T follicular helper cell (primary cell): ENCODE results near the gene ZNF506.
"Not testable (repeated sequence)": the region's sequence is repeated elsewhere in the genome, so short reads cannot be mapped to it uniquely, and the experiment has no call there.

Experiments
- DNase-seq: peaks from one replicate; pipeline ENCODE4 v3.0.0-alpha.2; 2020; ENCODE audit warnings: low read depth

Gene ZNF506

DNA sequence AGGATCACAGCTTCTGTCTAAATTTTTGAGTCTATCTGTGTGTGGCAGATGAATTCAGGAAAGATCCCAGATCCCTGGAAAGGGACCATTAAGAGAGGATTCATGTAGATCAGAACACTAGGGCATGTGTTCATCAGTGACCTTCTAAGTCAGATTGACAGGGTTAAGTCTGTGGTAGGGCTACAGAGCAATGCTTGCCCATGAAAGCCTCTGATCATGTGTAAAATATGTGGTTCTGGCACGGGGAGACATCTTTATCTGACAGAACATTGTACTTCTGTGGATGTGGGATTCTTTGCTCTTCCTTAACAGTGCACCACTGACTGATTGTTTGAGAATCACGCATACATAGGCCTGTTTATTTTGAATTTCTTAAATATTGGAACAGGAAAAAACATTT, 42.9 kb downstream of the ZNF506 start:
- DNase-seq: no peak

DNA sequence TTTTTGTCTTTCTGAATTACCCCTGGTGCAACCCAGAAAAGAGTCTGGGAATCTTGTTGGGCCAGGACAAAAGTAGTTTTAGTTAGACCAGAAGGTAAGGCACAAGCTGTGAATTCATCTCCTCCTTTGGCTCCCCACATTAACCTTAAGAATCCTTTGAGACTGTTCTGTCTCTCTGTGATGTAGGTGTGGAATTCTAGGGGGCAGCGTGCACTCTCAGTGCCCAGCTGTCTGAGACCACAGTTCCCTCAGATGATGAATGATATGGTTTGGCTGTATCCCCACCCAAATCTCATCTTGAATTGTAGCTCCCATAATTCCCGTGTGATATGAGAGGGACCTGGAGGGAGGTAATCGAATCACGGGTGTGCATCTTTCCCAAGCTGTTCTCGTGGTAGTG, 43.9 kb downstream of the ZNF506 start:
- no peak for DNase-seq

DNA sequence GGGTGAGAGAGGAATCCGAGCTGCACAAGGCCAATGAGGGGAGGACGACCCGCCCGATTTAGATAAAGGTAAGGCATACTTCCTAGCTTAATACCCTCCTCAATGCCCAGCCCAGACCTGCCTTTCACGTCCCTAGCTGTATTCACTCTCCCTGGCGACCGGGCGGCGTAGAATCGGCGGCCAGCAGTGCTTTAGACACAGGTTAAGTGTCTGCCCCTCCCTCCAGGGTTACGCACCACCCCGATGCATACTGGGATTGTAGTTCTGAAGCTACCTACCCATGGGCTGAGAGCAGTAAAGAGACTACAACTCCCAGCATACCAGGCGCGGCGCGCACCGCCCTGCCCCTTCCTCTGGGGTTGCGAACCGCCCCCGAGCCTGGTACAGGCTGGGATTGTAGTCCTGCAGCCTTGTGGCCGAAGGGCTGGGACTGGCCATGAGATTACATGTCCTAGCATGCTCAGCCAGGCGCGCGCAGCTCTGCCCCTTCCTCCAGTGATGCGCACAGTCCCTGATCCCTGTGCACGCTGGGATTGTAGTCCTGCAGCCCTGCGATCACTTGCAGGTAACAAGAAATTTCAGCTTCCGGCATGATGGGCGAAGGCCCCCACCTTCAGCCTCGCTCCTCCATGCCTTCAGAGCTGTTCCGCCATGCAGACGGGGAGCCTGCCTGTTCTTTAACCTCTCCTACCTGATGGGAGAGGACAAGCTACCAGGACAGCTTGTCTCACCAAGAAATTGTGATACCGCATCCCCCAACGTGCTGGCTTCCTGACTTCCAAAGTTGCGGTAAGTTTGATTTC, 45.1 kb downstream of the ZNF506 start:
- DNase-seq: peak; percentile 88

DNA sequence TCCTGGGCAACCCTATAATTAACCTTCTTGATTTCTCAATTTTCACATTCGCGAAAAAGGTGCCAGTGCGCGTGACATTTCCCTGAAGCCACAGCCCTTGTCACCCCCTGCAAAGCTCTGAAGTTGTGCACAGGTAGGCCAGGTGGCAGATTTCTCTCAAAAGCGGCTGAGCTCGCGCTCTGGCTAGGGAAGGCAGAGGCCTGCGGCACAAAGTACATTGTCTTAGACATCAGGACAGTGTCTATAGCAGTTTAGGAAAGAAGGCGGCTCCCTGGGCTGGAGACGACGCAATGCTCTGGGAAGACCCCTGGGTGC, 45.7 kb downstream of the ZNF506 start:
- DNase-seq: no peak

DNA sequence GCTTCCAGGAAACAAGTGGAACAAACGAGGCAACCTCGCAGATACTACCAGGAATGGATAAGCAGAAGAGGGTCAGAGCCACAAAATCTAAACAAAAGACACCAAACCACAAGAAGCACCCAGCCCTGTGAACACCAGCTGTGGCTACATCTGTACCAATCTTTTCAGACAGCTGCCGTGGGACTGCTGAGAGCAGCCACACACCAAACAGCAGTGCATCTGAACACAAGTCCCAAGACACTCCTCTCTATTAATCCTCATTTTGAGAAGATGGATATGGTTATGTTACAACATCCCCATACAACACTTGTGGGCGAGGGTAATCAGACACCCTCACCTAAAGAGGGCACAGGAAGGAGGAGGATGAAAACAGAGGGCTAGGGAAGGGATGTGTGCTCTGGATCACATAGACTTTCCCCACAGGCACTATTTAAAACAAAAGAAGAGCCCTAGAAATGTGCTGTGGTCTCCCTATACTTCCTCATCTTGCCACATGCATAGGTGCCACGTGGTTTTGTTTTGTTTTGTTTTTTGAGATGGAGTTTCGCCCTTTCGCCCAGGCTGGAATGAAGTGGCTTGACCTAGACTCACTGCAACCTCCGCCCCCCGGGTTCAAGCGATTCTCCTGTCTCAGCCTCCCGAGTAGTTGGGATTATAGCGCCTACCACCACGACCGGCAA, 47.1 kb downstream of the ZNF506 start:
- DNase-seq: no peak

DNA sequence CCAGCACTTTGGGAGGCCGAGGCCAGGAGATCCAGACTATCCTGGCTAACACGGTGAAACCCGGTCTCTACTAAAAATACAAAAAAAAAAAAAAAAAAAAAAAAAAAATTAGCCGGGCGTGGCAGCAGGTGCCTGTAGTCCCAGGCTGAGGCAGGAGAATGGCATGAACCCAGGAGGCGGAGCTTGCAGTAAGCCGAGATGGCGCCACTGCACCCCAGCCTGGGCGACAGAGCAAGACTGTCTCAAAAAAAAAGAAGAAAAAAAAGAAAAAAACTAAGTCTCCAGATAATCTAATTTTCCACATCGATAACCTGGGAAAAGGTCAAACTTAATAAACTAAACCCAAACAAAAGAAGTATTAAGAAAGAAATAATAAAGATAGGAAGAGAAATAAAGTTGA, 49.6 kb downstream of the ZNF506 start:
- DNase-seq: not testable (repeated sequence)

DNA sequence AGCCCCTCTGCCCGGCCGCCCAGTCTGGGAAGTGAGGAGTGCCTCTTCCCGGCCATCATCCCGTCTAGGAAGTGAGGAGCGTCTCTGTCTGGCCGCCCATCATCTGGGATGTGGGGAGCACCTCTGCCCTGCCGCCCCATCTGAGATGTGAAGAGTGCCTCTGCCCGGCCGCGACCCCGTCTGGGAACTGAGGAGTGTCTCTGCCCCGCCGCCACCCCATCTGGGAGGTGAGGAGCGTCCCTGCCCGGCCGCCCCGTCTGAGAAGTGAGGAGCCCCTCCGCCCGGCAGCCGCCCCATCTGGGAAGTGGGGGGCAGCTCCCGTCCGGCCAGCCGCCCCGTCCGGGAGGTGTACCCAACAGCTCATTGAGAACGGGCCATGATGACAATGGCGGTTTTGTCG, 51.6 kb downstream of the ZNF506 start:
- not testable (repeated sequence) for DNase-seq

DNA sequence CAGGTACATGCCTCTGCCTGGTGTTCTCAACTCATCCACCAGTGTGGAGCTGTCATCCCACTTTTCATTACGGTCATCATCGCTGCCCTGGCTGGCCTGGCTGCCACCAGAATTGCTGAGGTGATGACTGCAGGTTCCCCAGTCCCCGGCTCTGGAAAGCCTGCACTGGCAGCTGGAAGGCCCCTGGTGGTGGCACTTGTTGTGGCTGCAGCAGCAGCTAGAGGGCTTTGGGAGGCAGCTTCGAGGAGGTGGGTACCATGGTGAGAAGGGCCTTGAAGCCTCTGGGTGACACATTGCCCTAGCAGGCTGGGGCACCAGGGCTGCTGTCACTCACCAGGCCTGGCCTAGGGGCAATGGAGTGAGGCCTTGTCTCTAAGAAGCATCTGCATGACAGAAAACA, 63.4 kb downstream of the ZNF506 start:
- no peak for DNase-seq

DNA sequence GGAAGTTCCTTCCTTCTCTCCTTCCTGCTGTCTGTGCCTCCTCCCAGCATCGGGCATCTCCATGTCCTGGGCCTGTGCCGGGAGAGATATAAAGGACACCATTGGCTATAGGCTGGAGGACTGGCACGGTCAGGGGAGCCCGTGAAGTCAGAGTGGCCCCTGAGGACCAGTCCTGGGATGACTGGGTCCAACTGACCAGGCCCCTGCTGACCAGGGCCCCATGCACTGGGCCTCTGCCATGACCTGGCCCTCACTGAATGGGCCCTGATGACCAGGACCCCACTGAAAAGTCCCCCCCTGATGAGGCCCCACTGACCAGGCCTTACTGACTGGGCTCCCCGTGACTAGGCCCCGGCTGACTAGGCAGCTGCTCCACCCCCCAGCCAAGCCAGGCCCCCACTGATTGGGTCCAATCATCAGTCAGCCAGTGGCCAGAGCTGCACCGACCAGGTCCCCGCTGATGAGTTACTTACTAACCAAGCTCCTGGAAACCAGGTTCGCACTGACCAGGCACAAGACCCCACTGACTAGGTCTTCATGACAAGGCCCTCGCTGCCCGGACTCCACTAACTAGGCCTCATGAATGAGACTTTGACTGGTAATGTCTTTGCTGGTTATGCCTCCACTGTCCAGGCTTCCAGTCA, 68.7 kb downstream of the ZNF506 start:
- no peak for DNase-seq

DNA sequence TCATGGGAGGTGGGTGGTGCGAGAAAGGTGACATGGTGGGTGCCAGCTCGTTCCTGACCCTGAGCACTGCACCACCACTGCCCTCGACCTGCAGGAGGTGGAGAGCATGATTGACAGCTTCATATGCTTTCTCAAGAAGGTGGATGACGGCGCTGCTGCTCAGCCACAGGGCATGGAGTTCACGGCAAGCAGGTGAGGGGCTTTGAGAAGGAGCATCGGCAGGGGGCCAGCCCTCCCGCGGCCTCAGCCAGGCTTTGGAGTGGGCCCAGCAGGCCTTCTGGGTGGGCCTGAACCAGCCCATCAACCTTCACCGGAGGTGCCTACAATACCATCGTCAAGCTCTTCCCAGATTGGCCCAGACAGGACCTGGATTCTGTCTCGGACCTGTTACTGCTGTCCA, 69.7 kb downstream of the ZNF506 start:
- DNase-seq: no peak

DNA sequence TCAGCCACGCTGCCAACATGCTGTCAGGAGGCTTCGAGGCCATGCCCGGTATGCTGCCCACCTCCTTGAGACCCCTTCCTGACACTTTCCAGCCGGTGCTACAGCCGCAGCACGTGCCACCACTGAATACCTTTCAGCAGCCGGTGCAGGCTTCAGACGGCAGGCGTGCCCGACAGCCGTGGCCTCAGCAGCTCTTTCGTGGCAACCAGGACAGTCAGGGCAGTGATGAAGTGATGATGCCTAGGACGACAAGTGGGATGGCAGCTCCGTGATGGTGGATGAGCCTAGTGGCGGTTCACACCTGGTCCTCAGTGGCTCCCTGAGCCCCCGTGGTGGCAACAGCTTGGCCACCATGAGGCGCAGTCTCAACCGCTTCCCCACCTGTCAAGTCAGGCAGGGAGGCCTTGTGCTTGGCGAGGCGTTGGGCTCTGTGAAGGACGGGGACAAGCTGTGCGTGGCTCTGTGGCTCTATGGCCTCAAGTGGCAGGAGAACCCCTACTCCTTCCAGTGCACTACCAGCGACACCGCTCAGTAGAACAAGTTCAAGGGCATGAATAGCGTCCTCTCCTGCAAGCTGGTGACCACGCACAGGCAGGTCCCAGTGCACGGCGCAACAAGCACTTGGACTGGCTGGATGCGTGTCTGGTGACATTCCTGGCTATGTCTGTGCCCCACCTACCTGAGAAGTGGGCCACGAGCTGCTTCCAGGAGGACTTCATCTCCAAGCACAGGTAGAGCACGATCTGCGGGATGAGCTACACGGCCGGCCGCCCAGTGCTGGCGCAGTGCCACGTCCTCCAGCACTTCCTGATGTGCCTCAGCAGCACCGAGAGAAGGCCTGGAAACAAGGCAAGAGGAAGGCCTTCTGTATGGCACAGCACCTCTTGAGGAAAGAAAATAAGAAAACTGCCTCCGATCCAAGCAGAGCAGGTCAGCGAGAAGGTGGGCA, 70.4 kb downstream of the ZNF506 start:
- no peak for DNase-seq

DNA sequence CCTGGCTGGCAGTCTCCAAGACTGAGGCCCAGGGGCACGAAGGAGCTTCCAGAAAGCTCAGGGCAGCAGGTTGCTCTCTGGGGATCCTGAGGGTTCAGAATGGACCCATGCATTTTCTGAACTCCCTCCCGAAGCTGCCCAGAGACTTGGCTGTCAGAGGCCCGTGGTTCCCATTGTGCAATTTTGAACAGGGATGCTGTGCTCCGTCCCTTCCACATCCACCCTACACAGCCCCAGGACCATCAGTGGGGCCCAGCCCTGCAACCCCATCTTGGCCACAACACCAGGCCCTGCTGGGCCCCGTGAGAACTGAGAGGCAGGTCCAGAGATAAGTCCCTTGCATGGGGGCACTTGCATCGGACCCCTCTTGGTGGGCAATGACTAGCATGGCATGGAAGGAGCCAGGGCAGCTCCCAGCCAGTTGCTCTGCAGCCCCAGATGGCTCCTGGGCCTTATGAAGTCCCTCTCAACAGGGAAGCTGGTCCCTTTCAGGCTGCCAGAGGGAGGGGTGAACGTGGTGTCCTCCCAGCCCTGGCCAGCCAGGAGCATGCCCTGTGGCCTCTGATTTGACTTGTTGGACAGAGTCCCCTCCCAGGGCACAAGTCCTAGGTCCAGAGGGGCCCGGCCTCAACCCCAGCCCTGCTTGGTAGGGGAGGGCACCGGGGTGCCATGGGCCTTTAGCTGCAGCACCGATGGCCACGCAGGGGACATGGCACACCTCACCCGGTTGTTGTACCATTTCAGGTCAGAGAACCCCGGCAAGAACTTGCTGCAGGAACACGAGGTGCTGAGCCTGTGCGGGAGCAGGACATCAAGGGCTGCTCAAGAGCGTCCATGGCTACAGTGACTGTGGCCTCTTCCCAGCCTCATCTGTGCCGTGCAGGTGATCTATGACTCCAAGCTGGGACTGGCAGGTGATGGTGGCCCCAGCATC, 71.4 kb downstream of the ZNF506 start:
- no peak for DNase-seq

DNA sequence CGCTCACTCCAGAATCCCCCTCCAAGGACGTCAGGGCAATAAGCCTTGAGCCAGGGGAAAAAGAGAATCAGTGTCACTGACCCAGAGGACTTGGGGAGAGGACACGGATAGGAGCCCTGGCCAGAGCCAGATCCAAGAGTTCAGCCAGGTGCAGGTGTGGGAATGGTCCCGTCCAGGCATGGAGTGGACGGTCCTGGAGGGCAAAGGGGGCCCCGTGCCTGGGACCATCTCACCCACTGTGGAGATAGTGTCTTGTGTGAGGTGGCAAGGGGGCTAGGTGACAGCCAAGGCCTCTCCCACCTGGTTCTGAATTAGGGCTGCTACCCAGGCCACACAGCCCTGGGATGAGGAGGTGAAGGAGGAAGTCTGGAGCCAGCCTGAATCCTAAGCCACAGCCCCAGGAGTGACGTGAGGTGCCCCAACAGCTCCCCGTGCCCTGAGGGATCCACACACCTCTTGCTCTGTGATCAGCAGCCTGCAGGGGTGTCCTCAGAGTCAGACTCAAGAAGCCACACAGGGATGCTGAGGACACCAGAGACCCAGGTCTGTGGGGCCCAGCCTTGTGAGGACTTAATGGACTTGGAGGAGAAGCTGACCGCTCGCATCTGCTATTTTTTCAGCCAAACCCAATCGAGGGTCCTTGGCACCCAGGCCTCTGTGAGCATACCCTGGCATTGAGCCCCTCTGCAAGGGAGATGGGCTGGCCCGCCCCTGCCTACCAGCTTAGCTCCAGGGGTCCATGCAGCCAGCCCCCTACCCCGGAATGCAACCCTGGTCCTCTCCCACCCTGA, 72.2 kb downstream of the ZNF506 start:
- DNase-seq: no peak

DNA sequence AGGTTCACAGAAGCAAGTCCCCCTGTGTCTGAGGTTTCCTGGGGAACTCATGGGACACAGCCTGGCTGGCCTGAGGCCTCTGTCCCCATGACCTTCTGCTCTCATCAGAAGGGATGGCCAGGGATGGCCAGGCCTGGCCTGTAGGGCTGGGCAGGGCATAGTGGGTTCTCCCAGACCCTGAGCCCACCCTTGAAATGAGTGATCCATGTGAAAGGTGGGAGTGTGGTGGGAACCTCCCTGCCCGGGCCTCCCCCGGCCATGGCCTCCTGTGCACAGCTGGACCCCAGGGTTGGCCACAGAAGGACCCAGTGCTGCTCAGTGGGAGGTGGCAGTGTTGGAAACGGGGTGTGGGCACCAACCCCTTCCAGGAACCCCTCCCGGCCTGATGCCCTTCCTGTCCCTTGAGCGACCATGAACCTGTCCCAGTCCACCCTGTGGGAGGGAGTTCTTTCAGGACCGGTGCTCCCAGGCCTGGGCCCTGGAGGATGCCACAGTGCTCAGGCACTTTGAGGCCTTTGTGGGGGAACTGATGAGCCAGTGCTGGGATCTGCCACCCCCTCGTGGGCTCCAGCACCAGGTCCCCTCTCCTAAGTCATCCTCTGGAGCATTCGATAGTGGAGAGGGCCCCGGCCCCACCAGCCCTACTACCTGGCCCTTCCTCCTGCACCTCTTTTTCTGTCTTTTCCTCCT, 73.2 kb downstream of the ZNF506 start:
- DNase-seq: no peak

DNA sequence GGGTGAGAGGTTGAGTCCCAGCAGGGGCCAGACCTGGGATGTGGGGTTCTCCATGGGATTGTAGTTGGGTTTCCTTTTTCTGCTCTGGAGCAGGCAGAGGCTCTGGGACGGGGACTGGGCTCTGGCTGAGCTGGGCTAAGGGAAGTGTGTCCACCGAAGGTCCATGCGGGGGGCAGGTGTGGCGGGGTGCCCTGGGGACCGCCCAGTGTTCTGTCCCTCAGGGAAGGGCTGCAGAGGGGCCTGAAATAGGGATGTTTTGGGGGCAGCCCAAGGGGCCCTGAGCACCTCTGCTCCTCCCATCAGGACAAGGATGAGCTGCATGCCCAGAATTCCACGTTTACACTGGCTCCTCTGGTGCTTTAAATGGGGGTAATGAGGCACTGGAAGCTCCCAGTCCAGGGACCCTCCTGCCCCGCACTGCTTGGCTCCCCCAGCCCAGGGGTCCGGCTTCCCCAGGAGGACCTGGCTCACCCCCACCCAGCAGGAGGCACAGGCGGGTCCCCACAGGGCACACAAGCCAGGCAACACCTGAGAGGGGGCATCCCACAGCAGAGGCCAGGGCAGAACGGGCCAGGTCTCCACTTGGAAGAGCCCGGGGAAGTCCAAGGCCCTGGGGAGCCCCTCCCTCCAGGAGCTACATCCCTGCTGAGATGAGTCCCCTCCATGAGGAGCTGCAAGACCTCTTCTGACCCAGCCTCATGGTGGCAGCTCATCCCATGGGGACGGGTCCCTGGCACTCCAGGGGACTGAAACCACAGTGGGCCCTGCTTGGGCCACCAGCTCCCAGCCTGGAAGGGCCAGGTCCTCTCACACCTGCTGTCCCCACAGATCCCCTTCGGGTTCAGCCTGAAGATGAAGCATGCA, 74.0 kb downstream of the ZNF506 start:
- no peak for DNase-seq

DNA sequence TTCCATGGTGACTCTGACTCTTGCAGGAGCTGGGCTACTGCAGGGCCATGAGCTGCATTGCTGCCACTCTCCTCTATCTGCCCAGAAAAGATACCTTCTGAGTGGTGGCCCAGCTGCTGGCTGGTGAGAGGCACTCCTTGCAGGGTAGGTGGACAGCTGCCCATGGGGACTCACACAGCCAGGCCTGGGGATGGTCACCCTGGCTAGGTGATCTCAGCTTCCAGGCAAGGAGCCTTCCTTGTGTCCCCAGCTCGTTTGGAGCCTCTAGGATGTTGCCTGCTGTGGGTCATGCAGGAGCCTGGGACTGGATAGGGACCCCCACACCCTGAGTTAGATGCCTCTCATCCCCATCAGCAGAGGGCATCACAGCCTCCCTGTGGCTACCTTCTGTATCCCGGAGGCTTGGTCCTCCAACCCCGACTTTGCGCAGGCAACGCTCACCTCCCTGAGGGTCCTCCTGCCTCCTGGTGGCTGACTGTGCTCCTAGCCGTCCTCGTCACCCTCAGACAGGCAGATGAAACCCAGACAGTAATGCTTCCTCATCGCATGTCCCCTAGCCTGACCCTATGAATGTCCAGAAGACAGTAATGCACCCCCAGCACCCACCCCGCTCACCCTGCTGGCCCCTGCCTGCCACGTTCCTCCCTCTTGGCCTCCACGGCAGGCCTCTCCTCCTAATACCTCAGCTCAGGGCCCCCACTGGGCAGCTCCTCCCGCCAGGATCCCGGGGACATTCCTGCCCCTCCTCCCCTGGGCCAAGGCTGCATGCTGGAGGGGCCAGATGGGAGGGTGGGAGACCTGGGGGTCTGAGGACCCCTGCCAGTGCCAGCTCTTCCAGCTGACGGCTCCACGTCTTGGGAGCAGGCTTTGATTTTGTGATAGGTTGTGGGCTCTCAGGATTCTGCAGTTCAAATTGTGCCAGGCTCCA, 75.0 kb downstream of the ZNF506 start:
- no peak for DNase-seq

DNA sequence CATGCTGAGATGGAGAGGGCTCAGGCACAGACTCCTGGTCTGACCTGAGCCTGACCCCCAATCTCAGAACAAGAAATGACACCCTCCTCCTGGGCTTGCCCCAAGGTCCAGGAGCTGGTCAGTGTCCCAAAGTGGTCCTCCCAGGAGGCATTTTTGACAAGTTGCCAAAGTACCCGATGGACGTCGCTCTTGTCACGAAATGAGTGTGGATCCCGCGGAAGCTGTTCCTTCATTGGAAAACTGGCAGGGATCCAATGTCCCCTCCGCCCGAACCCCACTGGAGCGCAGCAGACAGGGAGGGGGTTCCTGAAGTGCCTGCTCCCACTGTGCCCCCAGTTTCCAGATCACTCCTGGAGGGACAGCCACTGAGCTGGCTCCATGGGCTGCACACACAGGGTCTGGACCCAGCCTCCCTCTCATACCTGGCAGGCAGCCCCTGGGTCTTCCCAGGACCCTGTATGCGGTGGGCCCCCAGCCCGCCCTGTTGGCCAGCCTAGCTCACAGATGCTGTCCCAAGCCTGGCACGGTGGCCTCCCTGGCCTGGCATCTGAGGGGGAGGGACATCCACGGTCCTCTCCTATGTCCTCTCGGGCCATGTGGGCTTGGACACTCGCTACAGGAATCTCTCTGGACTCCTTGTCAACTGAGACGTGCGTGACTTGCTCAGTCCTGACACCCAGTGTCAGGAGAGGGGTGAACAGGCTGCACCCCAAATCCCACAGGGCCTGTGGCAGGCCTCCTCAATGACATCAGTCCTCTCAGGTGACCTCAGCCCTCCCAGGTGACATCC, 75.9 kb downstream of the ZNF506 start:
- no peak for DNase-seq
